Right hindlimb (tissue), 1 donor: ENCODE data around the gene BRCC3.

ENCODE experiments used
- DNase-seq: peaks from one replicate; pipeline ENCODE4 v3.0.0-alpha.2; 2018

Gene BRCC3

GRCh38 chrX:155148724-155149537, 77.6 kb downstream of the BRCC3 start:
- DNase-seq: no peak

GRCh38 chrX:155169881-155170280, 98.6 kb downstream of the BRCC3 start:
- no peak for DNase-seq
